HTERT RPE-1 (cell line): Measurements from ENCODE around the gene TMEM125.

Experiments
- in situ Hi-C: fragments of 300-500 bp; cut with MboI; formaldehyde crosslinking; loops from 4 replicates; pipeline ENCODE4 v1.14.3; 2020; ENCODE audit warnings: low sequenced_read_pairs

Gene TMEM125

DNA sequence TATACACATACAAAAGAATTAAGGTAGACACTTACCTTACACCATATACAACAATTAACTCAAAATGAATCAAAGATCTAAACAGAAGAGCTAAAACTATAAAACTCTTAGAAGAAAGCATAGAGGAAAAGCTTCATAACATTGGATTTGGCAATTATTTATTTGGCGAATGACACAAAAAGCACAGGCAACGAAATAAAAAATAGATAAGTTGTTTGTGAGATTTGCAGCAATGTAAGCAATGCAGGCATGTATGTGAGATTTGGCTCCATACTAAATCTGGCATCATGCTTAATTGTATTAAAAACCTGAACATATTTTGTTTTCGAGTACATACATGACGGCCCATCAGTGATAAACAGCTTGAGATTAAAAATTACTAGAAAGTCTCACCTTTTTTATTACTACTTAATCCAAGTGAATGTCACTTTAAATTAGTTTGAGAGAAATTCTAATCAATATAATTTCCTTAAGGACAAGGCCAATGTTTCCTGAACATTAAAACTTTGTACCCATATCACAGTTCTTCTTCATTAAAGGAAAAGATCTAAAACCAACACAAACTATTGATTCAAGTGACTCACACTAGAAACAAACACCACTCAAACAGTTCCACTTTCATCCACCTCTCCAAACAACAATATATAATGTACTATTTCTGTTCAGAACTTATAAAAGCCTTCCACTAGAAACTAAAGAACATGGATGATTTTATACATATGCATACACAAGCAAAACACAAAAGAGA lies 23.1 kb upstream of the TMEM125 start:
- in situ Hi-C loops: no loop called here

DNA sequence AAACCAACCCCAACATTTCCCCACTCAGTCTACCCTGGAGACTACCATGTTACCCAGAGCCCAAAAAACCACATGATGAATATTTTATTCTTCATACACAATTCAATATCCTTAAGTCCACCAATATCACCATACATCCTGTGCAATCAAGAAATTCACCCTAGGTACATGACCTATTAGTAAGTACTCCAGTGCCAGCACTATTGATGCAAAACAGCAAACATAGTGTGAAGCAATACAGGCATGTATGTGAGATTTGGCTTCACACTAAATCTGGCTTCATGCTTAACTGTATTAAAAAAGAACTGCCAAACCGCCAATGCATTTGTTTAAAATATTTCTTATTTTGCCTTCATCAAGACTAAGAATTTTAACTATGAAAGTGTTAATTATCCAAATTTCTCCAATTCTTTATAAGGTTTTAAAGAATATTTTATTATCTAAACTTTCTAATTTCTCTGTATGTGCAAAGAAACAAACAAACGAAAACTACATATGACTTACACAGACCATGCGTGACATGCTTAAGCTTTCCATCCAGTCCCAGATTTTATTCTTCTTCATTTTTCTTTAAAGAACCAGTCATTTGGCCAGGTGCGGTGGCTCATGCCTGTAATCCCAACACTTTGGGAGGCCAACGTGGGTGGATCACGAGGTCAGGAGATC lies 22.4 kb upstream of the TMEM125 start:
- in situ Hi-C loops: no loop called here

DNA sequence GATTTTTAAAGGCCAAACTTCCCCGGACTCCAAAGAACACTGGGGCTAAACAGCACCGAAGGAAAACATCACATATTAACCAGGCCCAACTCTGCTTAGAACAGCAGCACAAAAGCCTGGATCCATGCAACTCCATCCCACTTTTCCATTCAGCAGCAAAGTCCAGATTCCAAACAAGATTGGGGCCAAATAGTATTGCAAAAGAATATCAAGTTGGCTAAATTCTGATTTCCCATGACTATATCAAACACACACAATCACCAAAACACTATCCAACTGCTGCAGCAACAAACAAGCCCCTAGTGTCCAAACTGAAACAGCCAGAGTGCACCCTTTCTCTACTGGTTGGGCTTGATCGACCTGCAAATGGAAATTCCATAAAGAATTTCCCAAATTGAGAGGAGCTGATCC lies 19.4 kb upstream of the TMEM125 start:
- in situ Hi-C loops: no loop called here

DNA sequence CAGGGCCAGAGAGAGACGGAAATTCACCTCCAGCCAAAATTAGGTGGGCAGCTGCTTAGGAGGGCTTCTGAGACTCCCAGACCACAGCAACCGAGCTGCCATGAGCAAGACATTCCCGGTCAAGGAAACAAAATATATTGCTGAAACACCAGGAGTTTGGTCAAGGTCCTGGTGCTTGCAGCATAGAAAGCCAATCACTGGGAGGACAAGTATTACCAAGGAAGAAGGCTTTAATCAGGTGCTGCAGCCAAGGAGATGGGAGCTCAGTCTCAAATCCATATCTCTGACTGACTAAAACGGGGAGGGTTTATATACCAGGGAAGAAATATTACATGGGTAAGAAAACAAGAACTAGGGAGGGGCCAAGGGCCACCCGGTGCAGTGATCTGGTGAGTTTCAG lies 18.8 kb upstream of the TMEM125 start:
- in situ Hi-C loops: no loop called here

DNA sequence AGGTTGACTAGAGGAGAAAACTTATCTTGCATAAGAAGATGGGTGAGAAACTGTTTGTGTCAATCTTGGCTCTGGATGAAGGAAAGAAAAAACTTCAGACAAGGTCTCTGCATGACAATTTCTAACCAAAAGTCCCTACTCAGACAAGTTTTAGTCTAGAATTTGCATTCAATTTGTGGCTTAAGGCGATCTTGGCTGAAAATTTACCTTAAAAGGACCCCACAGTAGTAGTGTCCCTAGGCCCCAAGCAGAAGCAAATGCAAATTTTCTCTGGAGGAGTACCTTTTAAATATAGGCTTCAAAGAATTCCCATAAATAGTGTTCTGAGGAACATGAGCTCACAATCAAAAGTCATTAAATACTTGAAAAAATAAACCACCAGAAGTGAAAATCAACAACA lies 17.6 kb upstream of the TMEM125 start:
- in situ Hi-C loops: no loop called here

DNA sequence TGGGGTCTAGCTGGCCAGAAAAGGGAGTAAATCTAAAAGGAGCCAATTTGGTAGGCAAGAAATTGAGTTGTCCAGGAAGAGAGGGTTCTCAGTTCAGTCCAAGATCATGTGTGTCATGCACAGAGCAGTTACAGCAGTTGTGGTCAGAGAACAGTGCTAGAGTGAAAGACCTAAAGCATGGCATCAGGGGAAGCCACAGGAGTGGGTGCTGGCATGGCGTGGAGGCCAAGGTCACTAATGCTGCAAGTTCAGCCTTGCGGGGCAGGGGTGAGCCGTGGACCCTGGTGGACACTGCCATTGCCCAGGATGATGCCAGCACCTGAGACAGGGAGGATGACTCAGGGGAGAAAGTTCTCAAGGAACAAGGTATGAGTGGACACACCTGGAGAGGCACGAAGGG lies 16.6 kb upstream of the TMEM125 start:
- in situ Hi-C loops: no loop called here

DNA sequence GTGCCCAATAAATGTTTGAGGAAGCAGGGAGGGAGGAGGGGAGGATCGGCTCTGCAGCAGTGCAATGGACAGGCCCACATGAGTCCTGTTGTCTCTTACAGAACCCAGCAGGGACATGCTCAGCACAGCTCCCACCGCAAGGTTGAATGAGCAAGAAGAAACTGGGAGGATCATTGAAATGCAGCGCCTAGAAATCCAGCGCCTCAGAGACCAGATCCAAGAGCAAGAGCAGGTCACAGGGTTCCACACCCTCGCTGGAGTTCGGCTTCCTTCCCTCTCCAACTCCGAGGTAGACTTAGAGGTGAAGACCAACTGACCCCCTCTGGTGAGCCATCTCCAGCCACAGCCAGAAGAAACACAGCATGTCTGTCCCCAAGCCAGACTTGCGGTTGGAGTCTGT lies 15.9 kb upstream of the TMEM125 start:
- in situ Hi-C loops: no loop called here

DNA sequence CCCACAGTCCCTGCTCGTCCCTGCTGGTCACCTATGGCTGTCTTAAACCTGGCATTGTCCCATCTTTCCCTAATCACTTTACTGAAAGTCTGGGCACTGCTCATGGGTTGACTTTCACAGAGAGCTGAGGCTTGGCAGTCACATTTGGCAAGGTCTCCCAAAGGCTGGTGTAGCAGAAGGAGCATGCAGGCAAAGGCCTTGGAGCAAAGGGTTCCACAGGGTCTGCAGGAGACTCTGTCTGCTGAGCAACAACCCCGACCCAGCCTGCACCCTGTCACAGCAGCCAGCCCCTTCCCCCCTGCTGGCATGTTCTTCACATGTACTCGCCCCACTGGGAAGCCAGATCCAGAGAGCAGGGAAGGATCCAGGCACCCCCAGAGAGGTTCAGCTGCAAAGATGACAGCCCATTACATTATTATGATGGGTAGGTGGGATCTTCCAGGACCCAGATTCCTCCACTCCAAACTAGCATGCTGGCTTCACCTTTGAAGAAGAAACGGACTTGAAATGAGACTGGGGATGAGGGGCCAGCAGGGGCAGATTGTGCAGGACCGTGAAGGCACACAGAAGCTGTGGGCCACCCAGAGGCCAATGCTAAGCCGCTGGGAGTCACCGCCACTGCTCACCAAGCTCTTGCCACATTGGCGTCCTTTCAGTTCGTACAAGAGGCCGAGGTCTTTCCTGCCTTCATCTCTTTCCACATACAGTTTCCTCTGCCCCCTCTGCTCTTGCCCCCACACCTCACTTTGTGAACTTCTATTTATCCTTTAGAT lies 14.2 kb upstream of the TMEM125 start:
- in situ Hi-C loops: no loop called here

DNA sequence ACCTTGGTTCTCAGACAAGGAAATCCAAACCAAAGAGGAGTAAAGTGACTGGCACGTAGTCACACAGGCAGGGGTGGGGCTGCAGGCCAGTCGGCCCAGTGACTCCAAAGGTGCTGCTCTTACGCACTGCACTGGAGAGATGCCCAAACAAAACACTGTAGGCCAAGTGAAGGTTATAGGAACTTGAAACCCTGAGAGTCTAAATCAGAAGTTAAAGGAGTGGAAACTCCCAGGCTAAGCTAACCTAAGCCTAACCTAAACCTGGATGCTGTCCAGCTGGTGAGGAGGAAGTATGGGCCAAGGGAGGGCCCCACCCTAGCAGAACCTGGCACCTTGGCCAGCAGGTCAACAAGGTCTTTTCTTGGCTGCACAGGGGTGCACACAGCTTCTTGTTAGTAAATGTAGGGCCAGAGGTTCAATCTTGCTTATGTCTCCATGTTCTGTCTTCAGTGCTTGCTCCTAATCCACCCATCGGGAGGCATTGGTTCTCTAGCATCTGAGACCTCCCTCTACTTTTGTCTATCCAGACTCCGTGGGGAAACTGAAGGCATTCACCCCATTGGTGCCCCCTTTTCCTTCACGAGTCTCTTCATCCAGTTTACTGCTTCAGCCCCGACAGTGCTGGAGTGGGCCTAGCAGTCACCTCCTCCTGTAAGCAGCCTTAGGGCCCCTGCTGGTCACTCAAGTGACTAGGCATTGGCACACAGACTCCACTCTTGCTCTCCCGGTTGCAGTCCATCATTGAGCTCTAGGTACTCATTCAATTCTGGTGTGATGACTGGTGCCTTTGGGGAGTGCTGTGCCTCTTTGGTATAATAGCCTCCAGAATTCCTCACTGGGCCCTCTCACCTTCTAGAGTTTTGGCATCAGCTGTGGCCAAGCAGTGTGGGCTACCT lies 12.9 kb upstream of the TMEM125 start:
- in situ Hi-C loops: no loop called here

DNA sequence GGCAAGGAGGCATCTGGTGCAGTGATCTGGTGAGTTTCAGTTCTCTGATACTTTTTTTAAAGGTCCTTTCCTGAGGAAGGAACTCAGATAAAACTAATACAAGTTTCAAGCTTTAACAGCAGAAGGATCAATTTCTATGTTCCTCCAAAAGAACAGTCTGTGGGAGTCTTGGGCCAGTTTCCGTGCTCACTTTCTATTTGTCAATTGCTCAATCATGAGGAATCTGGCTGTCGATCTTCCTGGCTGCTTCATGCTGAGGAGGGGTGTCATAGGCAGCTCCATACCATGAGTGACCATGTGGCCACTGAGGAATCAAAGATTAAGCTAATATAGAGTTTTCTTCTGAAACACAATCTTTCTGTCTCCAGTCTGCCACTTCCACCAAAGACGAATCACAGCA lies 11.4 kb upstream of the TMEM125 start:
- in situ Hi-C loops: no loop called here

DNA sequence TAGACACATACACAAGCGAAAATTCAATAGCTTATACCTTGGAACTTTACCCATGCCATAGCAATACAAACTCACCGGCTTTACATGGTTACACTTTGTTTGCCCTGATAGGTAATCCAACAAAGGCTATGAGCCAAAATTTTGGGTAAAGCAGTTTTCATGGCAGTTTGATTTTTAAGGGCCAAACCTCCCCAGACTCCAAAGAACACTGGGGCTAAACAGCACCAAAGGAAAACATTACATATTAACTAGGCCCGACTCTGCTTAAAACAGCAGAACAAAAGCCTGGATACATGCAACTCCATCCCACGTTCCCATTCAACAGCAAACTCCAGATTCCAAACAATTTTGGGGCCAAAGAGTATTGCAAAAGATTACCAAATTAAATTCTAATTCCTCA lies 4.4 kb upstream of the TMEM125 start:
- in situ Hi-C loops: no loop called here

DNA sequence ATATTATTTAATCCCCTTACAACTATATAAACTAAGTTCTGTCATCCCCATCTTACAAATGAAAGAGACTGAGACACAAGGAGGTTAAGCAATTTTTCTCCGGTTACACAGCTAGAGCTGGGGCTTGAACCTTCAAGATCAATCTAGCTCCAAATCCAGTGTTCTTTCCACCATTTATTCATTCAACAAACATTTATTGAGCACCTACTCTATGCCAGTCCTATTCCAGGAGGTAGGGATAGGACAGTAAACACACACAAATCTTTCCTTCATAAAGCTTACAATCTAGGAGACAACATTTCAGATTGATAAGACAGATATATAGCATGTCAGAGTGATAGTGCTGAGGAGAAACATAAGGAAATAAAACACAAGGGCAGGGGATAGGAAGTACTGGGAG lies 2.9 kb upstream of the TMEM125 start:
- in situ Hi-C loops: no loop called here

DNA sequence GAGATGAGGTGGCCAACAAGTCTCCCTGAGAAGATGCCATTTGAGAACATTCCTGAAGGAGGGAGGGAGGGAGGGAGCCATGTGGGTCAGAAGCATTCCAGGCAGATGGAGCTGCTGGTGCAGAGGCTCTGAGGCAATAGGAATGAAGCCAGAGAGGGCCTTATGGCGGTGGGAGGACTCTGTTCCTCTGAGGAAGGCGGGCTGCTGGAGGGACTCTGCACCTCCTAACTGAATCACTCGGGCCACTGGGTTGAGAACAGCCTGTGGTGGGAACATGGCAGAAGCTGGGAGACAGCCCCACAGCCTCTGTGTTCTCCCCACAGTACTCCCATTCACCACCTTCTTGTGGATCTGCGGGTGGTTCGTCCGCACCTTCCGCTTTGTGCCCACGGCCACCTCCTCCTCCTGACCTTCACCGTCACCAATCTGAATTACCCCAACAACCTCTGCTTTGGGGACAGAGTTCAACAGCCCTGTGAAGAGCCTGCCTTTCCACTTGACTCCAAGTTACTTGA lies 2.4 kb upstream of the TMEM125 start:
- in situ Hi-C loops: no loop called here

DNA sequence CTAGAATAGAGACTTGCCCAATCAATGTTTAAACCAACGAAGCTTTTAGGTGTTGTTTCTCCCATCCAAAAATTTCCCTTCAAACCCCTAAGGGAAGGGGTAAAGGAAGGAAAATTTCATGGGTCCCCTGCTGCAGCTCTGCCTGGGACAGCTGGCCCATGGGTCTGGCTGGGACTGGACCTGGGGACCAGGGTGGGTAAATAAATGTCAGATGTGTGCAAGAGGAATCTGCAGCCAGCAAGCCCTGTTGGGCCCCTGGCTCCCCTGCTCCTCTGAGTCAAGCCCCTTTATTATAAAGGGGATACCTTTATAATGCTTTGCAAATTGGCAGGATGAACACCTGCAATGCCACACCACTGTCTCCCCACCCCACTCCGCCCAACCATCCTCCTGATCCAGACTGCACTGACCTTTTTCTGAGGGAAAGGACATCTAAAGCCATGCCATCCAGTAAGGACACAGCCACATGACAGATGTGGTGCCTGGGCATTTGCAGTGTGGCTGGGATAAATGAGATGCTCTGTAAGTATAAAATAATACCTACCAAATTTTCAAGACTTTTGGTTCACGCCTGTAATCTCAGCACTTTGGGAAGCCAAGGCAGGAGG lies 1.9 kb upstream of the TMEM125 start:
- in situ Hi-C loops: no loop called here

DNA sequence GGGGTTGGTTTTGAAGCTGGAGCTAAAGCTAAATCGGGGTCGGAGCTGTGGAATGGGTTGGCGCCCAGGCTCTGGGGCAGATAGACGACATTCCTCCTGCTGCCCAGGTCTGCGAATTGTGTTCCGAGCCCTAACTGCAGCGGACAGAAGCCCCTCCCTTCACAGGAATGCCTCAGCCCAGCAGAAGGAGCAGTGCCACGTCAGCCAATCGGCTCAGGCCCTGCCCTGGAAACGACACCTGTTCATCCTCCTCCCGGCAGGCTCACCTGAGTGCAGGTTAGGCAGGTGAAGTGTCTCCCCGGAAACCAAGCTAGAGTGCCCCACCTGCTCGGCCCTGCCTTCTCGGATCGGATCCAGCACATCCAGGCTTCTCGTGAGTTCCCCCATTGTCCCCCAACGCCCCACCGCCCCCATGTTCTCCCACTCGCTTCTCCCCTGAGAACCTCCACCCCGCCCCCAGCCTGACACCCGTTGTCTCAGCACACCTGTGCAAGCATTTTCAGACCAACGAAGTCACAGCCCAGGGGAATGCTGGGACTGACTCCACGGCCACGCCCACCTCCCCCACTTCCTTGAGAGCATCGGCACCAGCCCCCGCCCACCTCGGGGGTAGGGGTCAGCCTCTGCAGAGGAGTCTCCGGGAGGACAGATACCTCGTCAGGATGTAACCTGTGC lies 775 bp downstream of the TMEM125 start:
- in situ Hi-C loops: no loop called here

DNA sequence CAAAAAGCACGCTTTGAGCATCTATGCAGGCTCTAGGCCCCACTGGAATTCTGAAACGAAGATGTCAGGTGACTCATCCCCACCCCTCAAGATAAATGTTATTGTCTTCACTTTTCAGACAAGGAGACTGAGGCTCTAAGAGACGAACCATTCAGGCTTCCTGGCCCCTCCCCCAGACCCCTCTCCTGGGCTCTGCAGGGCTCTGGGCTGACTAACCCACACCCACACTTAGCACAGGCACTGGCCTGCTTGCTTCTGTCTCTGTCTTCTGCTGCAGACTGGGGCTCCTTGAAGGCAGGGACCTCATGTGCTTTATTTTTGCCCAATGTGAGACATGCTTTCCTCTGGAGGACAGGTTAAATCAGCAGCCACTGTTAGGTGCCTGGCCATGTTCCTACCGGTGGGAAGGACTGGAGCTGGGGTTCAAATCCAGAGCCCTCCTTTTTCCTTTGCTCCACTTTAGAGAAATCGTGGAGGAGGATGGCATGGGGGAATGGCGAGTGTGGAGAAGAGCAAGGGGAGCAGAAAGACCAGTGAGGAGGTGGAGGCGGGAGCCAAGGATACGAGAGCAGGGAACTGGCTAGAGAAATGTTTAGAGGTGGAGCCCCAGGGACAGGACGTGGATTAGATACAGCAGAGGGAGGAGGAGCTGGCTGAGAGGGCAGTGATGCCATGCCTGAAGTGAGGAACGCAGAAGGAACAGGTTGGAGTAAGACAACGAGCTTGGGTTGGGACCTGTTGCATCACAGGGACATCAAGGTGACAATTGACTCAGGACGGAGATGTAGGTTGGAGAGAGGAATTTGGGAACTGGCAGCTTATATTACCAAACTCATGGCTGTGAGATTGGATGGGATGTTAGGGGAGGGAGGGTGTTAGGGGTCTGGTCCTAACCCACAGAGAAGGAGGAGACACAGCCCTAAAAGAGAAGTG lies 1.7 kb downstream of the TMEM125 start:
- in situ Hi-C loops: no loop called here

DNA sequence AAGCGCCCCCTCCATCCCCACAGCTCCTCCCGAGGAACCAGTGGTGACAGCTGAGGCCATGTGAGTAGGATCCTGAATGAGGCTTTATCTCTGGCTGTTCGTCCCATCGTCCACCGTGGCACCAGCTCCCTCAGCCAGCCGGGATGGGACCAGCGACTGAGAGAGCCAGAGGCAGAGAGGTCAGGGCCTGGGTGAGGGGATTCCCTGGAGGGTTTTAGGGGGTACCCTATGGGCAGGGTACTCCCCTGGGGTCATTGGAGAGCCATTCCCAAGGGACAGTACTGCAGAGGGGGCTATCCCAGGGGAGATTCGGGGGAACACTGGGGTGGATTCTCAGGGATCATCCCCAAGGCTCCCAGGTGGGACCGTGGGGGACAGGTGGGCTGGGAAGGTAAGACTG lies 2.4 kb downstream of the TMEM125 start:
- in situ Hi-C loops: no loop called here
